Measurements from ENCODE around the gene LAPTM5.

LAPTM5 gene

GRCh38 chr1:30756545-30757351 lies 826 bp downstream of the LAPTM5 start:
- Histone ChIP-seq H3K27me3 (peaks cover 0 to 8% of the 10 kb centered on the region in 2 donors), H3K4me3 (peak overlapping the region; percentile 35 to 39), H3K9me3 (no peaks in the 10 kb centered on the region), H3K4me1 (peaks cover 0 to 8% (median 7%) of the 10 kb centered on the region in 4 donors), H3K27ac (peak overlapping the region; percentile 40 to 55), H3K36me3 (no peaks in the 10 kb centered on the region)
- DNase-seq: peak; percentile 75 to 86
- no peak for TF ChIP-seq CTCF (IDR thresholded peaks at IDR 0.05)
- intact Hi-C loops (cut with DNase I; ENCODE audit: low total_unique reads): no loop called here

GRCh38 chr1:30756206-30756544 lies 1.4 kb downstream of the LAPTM5 start:
- no peaks in the 10 kb centered on the region for H3K9me3 ChIP-seq
- H3K4me3 ChIP-seq: peak overlapping the region; percentile 17 to 28
- no peak overlapping the region for H3K27ac ChIP-seq
- H3K4me1 ChIP-seq: peaks cover 0 to 2% (median 1%) of the 10 kb centered on the region in 4 donors
- no peak for TF ChIP-seq CTCF (IDR thresholded peaks at IDR 0.05)
- H3K27me3 ChIP-seq: peaks cover 0 to 8% of the 10 kb centered on the region in 2 donors
- no peaks in the 10 kb centered on the region for H3K36me3 ChIP-seq
- no peak for DNase-seq
- intact Hi-C loops (cut with DNase I; ENCODE audit: low total_unique reads): no loop called here

GRCh38 chr1:30755746-30756145 lies 1.8 kb downstream of the LAPTM5 start:
- DNase-seq: no peak
- intact Hi-C loops (cut with DNase I; ENCODE audit: low total_unique reads): no loop called here
- TF ChIP-seq CTCF (IDR thresholded peaks at IDR 0.05): no peak
- Histone ChIP-seq H3K27me3 (peaks cover 0 to 8% of the 10 kb centered on the region in 2 donors), H3K36me3 (no peaks in the 10 kb centered on the region), H3K9me3 (no peaks in the 10 kb centered on the region), H3K4me3 (peak overlapping the region; percentile 17 to 28), H3K4me1 (no peaks in the 10 kb centered on the region), H3K27ac (no peak overlapping the region)

- DNase-seq: no peak
- Histone ChIP-seq H3K4me3 (peak overlapping the region; percentile 17 to 28), H3K36me3 (no peaks in the 10 kb centered on the region), H3K27me3 (peaks cover 0 to 8% of the 10 kb centered on the region in 2 donors), H3K9me3 (no peaks in the 10 kb centered on the region), H3K27ac (no peak overlapping the region), H3K4me1 (no peaks in the 10 kb centered on the region)
- no peak for TF ChIP-seq CTCF (IDR thresholded peaks at IDR 0.05)
- intact Hi-C loops (cut with DNase I; ENCODE audit: low total_unique reads): no loop called here
Measured at GRCh38 chr1:30755334-30755733, 2.2 kb downstream of the LAPTM5 start.

- Histone ChIP-seq H3K4me3 (no peak overlapping the region), H3K27ac (no peak overlapping the region), H3K9me3 (no peaks in the 10 kb centered on the region), H3K27me3 (peaks cover 0 to 8% of the 10 kb centered on the region in 2 donors), H3K4me1 (no peaks in the 10 kb centered on the region), H3K36me3 (no peaks in the 10 kb centered on the region)
- no peak for DNase-seq
- intact Hi-C loops (cut with DNase I; ENCODE audit: low total_unique reads): no loop called here
- no peak for TF ChIP-seq CTCF (IDR thresholded peaks at IDR 0.05)
Measured at GRCh38 chr1:30754684-30755171, 2.8 kb downstream of the LAPTM5 start.
